NB4 (cell line): ENCODE data around the gene STT3A.

Experiments used
- CTCF ChIP-seq: IDR thresholded peaks from one replicate; pipeline ENCODE4 v1.5.1; 2012; ENCODE audit warnings: low read depth, low read length
- MYC ChIP-seq: IDR thresholded peaks from 2 replicates; pipeline ENCODE4 v1.6.1; 2011; ENCODE audit warnings: low read depth, low read length
- POLR2A ChIP-seq: IDR thresholded peaks from 2 replicates; pipeline ENCODE4 v1.6.1; 2011; ENCODE audit warnings: mild to moderate bottlenecking; ENCODE audit not compliant: insufficient read length; ENCODE audit errors: extremely low read depth

GRCh38 chr11:125623064-125623463 is 30.4 kb downstream of the STT3A start:
- TF ChIP-seq CTCF (no peak), MYC (no peak), POLR2A (no peak)
